HCT116 (cell line): Measurements from ENCODE around the gene ADCYAP1. TPM values are rescaled to one million over a fixed set of nuclear protein-coding genes. Genes with fewer than 3 reads are reported as not detected.

ENCODE experiments used
- ATAC-seq: fragments of 200-7000 bp; cut with Tn5 transposase; 2 replicates; pipeline ENCODE4 v1.9.1; 2020; ENCODE audit warnings: mild to moderate bottlenecking, moderate library complexity
- BruUV-seq: library from RNA; stranded (reverse); fragments of 400-500 nt; replicated peaks from 2 replicates; lab custom pipeline; 2021; lab: Mats Ljungman, UMichigan
- CTCF ChIA-PET: fragments of 300-600 bp; sonication (Branson Sonifier 250); formaldehyde crosslinking; loops from one replicate; lab custom pipeline; 2021; ENCODE audit warnings: antibody characterized with exemption; lab: Charles Lee
- POLR2A ChIA-PET: fragments of 300-600, 350-600 bp; sonication (Branson Sonifier 250); formaldehyde crosslinking; loops from one replicate; lab custom pipeline; 2021; ENCODE audit warnings: antibody characterized with exemption; lab: Charles Lee
- RAD21 ChIA-PET, 2 experiments: fragments of 300-600 bp; sonication (Branson Sonifier 250); formaldehyde crosslinking; loops; one replicate each; lab custom pipeline; 2023; ENCODE audit warnings: low total read pairs in 2 of 2; ENCODE audit not compliant: uncharacterized antibody in 2 of 2, unreplicated experiment in 2 of 2, low non-redundant PET in 1 of 2; lab: Charles Lee
- DNase-seq: peaks from one replicate; pipeline ENCODE4 v3.0.0-alpha.2; 2010; ENCODE audit warnings: low read depth, low spot score
- H2AFZ ChIP-seq: fragments of 200-600 bp; shearing (Covaris generic), sonication (generic); 2 replicates; pipeline ENCODE4 v1.6.1; 2017; ENCODE audit warnings: low read depth, mixed run types, mixed read lengths, antibody characterized with exemption, low read length; ENCODE audit not compliant: poor library complexity, severe bottlenecking
- H3K27ac ChIP-seq: 2 replicates; pipeline ENCODE4 v1.5.1; 2012; ENCODE audit warnings: low read depth, low read length
- H3K27me3 ChIP-seq: fragments of 200-600 bp; sonication (generic); 2 replicates; pipeline ENCODE4 v1.6.1; 2016; ENCODE audit warnings: mixed run types, low read length, mixed read lengths; ENCODE audit not compliant: insufficient read depth
- H3K36me3 ChIP-seq, 2 experiments: fragments of 200-500 bp in 1 of 2; fragments of 200-600 bp in 1 of 2; sonication (Bioruptor generic) in 1 of 2; sonication (generic) in 1 of 2; 2 replicates each; pipeline versions ENCODE4 v1.5.1 to v1.6.1; 2014 to 2016; ENCODE audit warnings: low read length in 2 of 2, inconsistent platforms in 1 of 2, mixed read lengths in 1 of 2, mixed run types in 1 of 2; ENCODE audit not compliant: insufficient read depth in 2 of 2, control insufficient read depth in 1 of 2
- H3K4me1 ChIP-seq, 2 experiments: fragments of 200-600 bp in 1 of 2; sonication (generic) in 1 of 2; 2 replicates each; pipeline versions ENCODE4 v1.5.1 to v1.6.1; 2012 to 2017; ENCODE audit warnings: low read length in 2 of 2, inconsistent platforms in 1 of 2, mild to moderate bottlenecking in 1 of 2, mixed read lengths in 1 of 2, mixed run types in 1 of 2, moderate library complexity in 1 of 2; ENCODE audit not compliant: insufficient read depth in 2 of 2, control insufficient read depth in 1 of 2
- H3K4me2 ChIP-seq: fragments of 200-600 bp; sonication (generic); 2 replicates; pipeline ENCODE4 v1.6.1; 2017; ENCODE audit warnings: mixed run types, low read length, mixed read lengths
- H3K4me3 ChIP-seq, 2 experiments: fragments of 200-600 bp in 1 of 2; sonication (generic) in 1 of 2; replicated peaks in 1 of 2; 2 replicates each; pipeline ENCODE4 v1.5.1; 2011 to 2016; ENCODE audit warnings: low read length in 2 of 2, control low read depth in 1 of 2, low read depth in 1 of 2, mild to moderate bottlenecking in 1 of 2, mixed read lengths in 1 of 2, mixed run types in 1 of 2
- H3K79me2 ChIP-seq: fragments of 200-600 bp; sonication (generic); 2 replicates; pipeline ENCODE4 v1.6.1; 2017; ENCODE audit warnings: mild to moderate bottlenecking, mixed run types, low read length, moderate library complexity, mixed read lengths; ENCODE audit not compliant: insufficient read depth
- H3K9ac ChIP-seq: fragments of 200-600 bp; sonication (generic); 2 replicates; pipeline ENCODE4 v1.6.1; 2016; ENCODE audit warnings: low read length, mixed read lengths
- H3K9me2 ChIP-seq: fragments of 200-600 bp; sonication (generic), shearing (Covaris generic); 2 replicates; pipeline ENCODE4 v1.6.1; 2017; ENCODE audit warnings: mixed run types, mild to moderate bottlenecking, moderate library complexity; ENCODE audit not compliant: insufficient read depth
- H3K9me3 ChIP-seq, 2 experiments: fragments of 200-500 bp in 1 of 2; fragments of 200-600 bp in 1 of 2; sonication (Bioruptor generic) in 1 of 2; sonication (generic) in 1 of 2; 2 replicates each; pipeline ENCODE4 v1.6.1; 2014 to 2017; ENCODE audit warnings: low read length in 2 of 2, mixed read lengths in 2 of 2, inconsistent platforms in 1 of 2, low read depth in 1 of 2, mild to moderate bottlenecking in 1 of 2, mixed run types in 1 of 2, moderate library complexity in 1 of 2; ENCODE audit not compliant: control insufficient read depth in 1 of 2, insufficient read depth in 1 of 2
- H4K20me1 ChIP-seq: fragments of 200-600 bp; sonication (generic), shearing (Covaris generic); 2 replicates; pipeline ENCODE4 v1.6.1; 2017; ENCODE audit warnings: mixed run types, mild to moderate bottlenecking, moderate library complexity; ENCODE audit not compliant: insufficient read depth
- CEBPB ChIP-seq: IDR thresholded peaks from 2 replicates; pipeline ENCODE4 v1.6.1; 2012; ENCODE audit warnings: low read depth
- EGR1 ChIP-seq: IDR thresholded peaks from 2 replicates; pipeline ENCODE4 v1.6.1; 2012; ENCODE audit warnings: low read depth
- ELF1 ChIP-seq: IDR thresholded peaks from 2 replicates; pipeline ENCODE4 v1.6.1; 2012; ENCODE audit warnings: low read depth, borderline replicate concordance
- EZH2 ChIP-seq: fragments of 200-600 bp; sonication (generic); IDR thresholded peaks from 2 replicates; pipeline ENCODE4 v1.6.1; 2017; ENCODE audit warnings: antibody characterized with exemption, mixed run types
- FOSL1 ChIP-seq: IDR thresholded peaks from 2 replicates; pipeline ENCODE4 v1.6.1; 2012; ENCODE audit warnings: low read depth
- POLR2A ChIP-seq: IDR thresholded peaks from 2 replicates; pipeline ENCODE4 v1.7.0; 2011; ENCODE audit warnings: borderline replicate concordance; ENCODE audit not compliant: insufficient read depth, insufficient read length; ENCODE audit errors: extremely low read depth
- RAD21 ChIP-seq: IDR thresholded peaks from 2 replicates; pipeline ENCODE4 v1.6.1; 2012; ENCODE audit warnings: low read depth, mild to moderate bottlenecking
- SRF ChIP-seq: IDR thresholded peaks from 2 replicates; pipeline ENCODE4 v1.6.1; 2012; ENCODE audit warnings: low read depth
- TCF7L2 ChIP-seq: IDR thresholded peaks from 2 replicates; pipeline ENCODE4 v1.7.0; 2011; ENCODE audit warnings: borderline replicate concordance, inconsistent platforms; ENCODE audit not compliant: insufficient read depth, insufficient read length; ENCODE audit errors: extremely low read depth
- ZNF274 ChIP-seq: fragments of 200-500 bp; sonication (Bioruptor generic); IDR thresholded peaks from 2 replicates; pipeline ENCODE4 v1.6.1; 2014; ENCODE audit warnings: mild to moderate bottlenecking, low read depth, low read length, inconsistent platforms
- intact Hi-C: fragments of 100-400 bp; cut with micrococcal nuclease; formaldehyde crosslinking; loops from 2 replicates; pipeline ENCODE4 v1.10.0; 2022
- total RNA-seq: library from RNA; stranded (reverse); gene quantifications from one replicate; pipeline ENCODE4 v1.2.1, GENCODE V29; 2021; ENCODE audit not compliant: unreplicated experiment
- TF ChIP-seq, protein P1 (sequence below): IDR thresholded peaks from 2 replicates; pipeline ENCODE4 v1.6.1; 2012
- TF ChIP-seq, protein P2 (sequence below): IDR thresholded peaks from 2 replicates; pipeline ENCODE4 v1.6.1; 2012; ENCODE audit warnings: low read depth

Gene ADCYAP1
- total RNA-seq, 1 experiment from 2014 or later, result not detected

DNA sequence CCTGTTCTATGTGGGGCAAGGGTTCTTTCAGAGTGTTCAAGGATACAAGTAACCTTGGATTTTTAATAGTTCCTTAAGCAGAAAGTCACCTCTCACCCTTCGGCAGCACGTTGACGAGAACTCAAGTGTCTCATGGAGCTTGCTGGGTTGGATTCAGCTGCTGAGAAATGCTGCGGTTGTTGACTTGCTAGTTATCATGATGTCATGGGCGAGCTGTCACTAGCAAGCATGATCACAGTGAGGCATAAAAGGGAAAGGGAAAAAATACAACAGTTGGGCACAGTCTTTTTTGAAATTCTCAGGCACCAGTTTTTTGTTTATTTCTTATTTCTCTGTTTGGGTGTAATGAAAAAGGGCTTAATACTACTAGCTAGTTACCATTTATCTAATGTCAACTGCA is 53.2 kb downstream of the ADCYAP1 start:
- H3K9me2 ChIP-seq, result no peaks in the 10 kb centered on the region
- DNase-seq (no peak), ATAC-seq (no peak)
- peaks cover 12% of the 10 kb centered on the region for H3K27me3 ChIP-seq
- intact Hi-C loops, result no loop called here
- peaks cover 0 to 5% of the 10 kb centered on the region in 2 experiments; a peak in 1 of 4 replicates for H3K4me1 ChIP-seq
- H3K4me3 ChIP-seq, result no peak overlapping the region
- ChIA-PET POLR2A (no interaction called here), RAD21 (no interaction called here), CTCF (no interaction called here)
- no peak overlapping the region for H2AFZ ChIP-seq
- no peaks in the 10 kb centered on the region for H3K36me3 ChIP-seq
- no peak overlapping the region for H3K4me2 ChIP-seq
- TF ChIP-seq TCF7L2 (no peak), CEBPB (no peak), RAD21 (no peak), FOSL1 (no peak), SRF (no peak), EGR1 (no peak), ELF1 (no peak), ZNF274 (no peak), POLR2A (no peak), EZH2 (no peak)
- TF ChIP-seq, protein P1, sequence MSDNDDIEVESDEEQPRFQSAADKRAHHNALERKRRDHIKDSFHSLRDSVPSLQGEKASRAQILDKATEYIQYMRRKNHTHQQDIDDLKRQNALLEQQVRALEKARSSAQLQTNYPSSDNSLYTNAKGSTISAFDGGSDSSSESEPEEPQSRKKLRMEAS, result no peak
- TF ChIP-seq, protein P2, sequence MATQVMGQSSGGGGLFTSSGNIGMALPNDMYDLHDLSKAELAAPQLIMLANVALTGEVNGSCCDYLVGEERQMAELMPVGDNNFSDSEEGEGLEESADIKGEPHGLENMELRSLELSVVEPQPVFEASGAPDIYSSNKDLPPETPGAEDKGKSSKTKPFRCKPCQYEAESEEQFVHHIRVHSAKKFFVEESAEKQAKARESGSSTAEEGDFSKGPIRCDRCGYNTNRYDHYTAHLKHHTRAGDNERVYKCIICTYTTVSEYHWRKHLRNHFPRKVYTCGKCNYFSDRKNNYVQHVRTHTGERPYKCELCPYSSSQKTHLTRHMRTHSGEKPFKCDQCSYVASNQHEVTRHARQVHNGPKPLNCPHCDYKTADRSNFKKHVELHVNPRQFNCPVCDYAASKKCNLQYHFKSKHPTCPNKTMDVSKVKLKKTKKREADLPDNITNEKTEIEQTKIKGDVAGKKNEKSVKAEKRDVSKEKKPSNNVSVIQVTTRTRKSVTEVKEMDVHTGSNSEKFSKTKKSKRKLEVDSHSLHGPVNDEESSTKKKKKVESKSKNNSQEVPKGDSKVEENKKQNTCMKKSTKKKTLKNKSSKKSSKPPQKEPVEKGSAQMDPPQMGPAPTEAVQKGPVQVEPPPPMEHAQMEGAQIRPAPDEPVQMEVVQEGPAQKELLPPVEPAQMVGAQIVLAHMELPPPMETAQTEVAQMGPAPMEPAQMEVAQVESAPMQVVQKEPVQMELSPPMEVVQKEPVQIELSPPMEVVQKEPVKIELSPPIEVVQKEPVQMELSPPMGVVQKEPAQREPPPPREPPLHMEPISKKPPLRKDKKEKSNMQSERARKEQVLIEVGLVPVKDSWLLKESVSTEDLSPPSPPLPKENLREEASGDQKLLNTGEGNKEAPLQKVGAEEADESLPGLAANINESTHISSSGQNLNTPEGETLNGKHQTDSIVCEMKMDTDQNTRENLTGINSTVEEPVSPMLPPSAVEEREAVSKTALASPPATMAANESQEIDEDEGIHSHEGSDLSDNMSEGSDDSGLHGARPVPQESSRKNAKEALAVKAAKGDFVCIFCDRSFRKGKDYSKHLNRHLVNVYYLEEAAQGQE, result no peak
- H3K27ac ChIP-seq, result no peak overlapping the region
- no peaks in the 10 kb centered on the region for H3K9me3 ChIP-seq
- H4K20me1 ChIP-seq, result no peaks in the 10 kb centered on the region
- no peak overlapping the region for H3K9ac ChIP-seq
- no peaks in the 10 kb centered on the region for H3K79me2 ChIP-seq
- BruUV-seq, result no TSS peak
